ENCODE data around the gene NELL1. TPM values are rescaled to one million over a fixed set of nuclear protein-coding genes. Genes with fewer than 3 reads are reported as not detected.

Gene NELL1
- total RNA-seq, 6 donors from 2014 or later, result 0.26 TPM; not detected in 5

DNA sequence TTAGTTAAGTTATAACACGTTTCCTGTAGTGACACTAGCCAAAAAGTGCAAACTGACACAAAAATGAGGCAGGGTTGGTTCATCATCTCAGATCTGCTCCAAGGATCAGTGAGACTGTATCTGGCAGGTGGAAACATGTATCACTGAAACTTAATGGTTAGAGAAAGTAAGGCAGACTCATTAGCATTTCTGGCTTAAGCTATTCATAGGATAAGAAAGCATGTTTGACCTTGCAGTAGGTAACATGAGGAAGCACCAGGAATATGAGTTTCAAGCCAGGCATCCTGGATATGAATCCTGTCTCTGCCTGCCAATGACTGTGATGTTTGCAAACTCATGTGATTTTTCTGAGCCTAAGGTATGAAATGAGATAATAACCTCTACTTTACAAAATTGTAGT is 732.1 kb downstream of the NELL1 start:
- no peaks in the 10 kb centered on the region for H3K4me1 ChIP-seq
- H3K9me3 ChIP-seq, result no peaks in the 10 kb centered on the region
- 59 to 60% methylated on average over 1 of the region's 1 CpG for WGBS, 2 donors
- no peak for ATAC-seq (ENCODE audit: low FRiP score in 2 of 2)
- no peaks in the 10 kb centered on the region for H3K36me3 ChIP-seq
- H3K27ac ChIP-seq, result no peak overlapping the region
- no peak overlapping the region for H3K4me3 ChIP-seq
- TF ChIP-seq EP300 (IDR thresholded peaks at IDR 0.05) (no peak), POLR2AphosphoS5 (IDR thresholded peaks at IDR 0.05) (no peak)
- no peaks in the 10 kb centered on the region for H3K27me3 ChIP-seq
- DNase-seq, result no peak

- Histone ChIP-seq H3K9me3 (no peaks in the 10 kb centered on the region), H3K27ac (no peak overlapping the region), H3K4me3 (no peak overlapping the region), H3K4me1 (no peaks in the 10 kb centered on the region), H3K36me3 (no peaks in the 10 kb centered on the region), H3K27me3 (no peaks in the 10 kb centered on the region)
- no peak for DNase-seq
- WGBS, 2 donors, result 78 to 89% methylated on average over 1 of the region's 1 CpG
- no peak for TF ChIP-seq POLR2A (IDR thresholded peaks at IDR 0.05)
- TF ChIP-seq, protein P1, sequence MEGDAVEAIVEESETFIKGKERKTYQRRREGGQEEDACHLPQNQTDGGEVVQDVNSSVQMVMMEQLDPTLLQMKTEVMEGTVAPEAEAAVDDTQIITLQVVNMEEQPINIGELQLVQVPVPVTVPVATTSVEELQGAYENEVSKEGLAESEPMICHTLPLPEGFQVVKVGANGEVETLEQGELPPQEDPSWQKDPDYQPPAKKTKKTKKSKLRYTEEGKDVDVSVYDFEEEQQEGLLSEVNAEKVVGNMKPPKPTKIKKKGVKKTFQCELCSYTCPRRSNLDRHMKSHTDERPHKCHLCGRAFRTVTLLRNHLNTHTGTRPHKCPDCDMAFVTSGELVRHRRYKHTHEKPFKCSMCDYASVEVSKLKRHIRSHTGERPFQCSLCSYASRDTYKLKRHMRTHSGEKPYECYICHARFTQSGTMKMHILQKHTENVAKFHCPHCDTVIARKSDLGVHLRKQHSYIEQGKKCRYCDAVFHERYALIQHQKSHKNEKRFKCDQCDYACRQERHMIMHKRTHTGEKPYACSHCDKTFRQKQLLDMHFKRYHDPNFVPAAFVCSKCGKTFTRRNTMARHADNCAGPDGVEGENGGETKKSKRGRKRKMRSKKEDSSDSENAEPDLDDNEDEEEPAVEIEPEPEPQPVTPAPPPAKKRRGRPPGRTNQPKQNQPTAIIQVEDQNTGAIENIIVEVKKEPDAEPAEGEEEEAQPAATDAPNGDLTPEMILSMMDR (IDR thresholded peaks at IDR 0.05), result no peak
- TF ChIP-seq EP300 (IDR thresholded peaks at IDR 0.05), result no peak
- TF ChIP-seq POLR2AphosphoS5 (IDR thresholded peaks at IDR 0.05), result no peak
- ATAC-seq (ENCODE audit: low FRiP score in 2 of 2), result no peak
These were observed 732.9 kb downstream of the NELL1 start for GRCh38 chr11:21402274-21402673.

GRCh38 chr11:21403069-21403468 is 733.7 kb downstream of the NELL1 start:
- TF ChIP-seq, protein P1 (IDR thresholded peaks at IDR 0.05), result no peak
- no peak for TF ChIP-seq POLR2AphosphoS5 (IDR thresholded peaks at IDR 0.05)
- no peak for TF ChIP-seq POLR2A (IDR thresholded peaks at IDR 0.05)
- no peak for TF ChIP-seq EP300 (IDR thresholded peaks at IDR 0.05)
- H3K27ac ChIP-seq, result no peak overlapping the region
- DNase-seq (no peak), ATAC-seq (ENCODE audit: low FRiP score in 2 of 2) (no peak)
- no peaks in the 10 kb centered on the region for H3K4me1 ChIP-seq
- H3K9me3 ChIP-seq, result no peaks in the 10 kb centered on the region
- no peaks in the 10 kb centered on the region for H3K36me3 ChIP-seq
- no peaks in the 10 kb centered on the region for H3K27me3 ChIP-seq
- H3K4me3 ChIP-seq, result no peak overlapping the region

GRCh38 chr11:21405422-21405821 is 736.0 kb downstream of the NELL1 start:
- Histone ChIP-seq H3K4me3 (no peak overlapping the region), H3K27ac (no peak overlapping the region), H3K4me1 (no peaks in the 10 kb centered on the region), H3K36me3 (no peaks in the 10 kb centered on the region), H3K27me3 (no peaks in the 10 kb centered on the region), H3K9me3 (no peaks in the 10 kb centered on the region)
- DNase-seq, result no peak
- WGBS, 2 donors, result 58 to 65% methylated on average over 1 of the region's 1 CpG
- TF ChIP-seq POLR2AphosphoS5 (IDR thresholded peaks at IDR 0.05), result no peak
- TF ChIP-seq, protein P1 (IDR thresholded peaks at IDR 0.05), result no peak
- TF ChIP-seq EP300 (IDR thresholded peaks at IDR 0.05), result no peak
- no peak for TF ChIP-seq POLR2A (IDR thresholded peaks at IDR 0.05)
- no peak for ATAC-seq (ENCODE audit: low FRiP score in 2 of 2)

DNA sequence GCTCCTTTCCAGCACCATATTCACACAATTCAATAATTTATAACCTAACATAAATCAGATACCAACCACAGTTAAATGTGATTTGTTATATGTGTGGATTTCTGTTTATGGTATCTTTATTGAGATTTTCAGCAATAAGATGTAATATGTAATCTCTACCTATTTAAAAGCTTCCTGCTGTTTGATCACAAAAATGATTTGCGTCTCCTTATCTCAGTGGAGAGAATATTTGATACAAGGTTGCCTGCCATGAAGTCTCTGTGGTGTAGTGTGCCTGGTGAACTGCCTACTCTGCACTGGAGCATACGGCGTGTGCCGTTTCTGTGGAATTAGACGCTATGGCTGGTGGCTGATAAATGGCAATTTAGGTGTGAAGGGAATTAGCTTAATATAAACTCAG is 741.1 kb downstream of the NELL1 start:
- 90 to 93% methylated on average over 5 of the region's 5 CpGs for WGBS, 2 donors
- H3K4me1 ChIP-seq, result no peaks in the 10 kb centered on the region
- H3K9me3 ChIP-seq, result no peaks in the 10 kb centered on the region
- TF ChIP-seq POLR2A (IDR thresholded peaks at IDR 0.05), result no peak
- no peak for TF ChIP-seq POLR2AphosphoS5 (IDR thresholded peaks at IDR 0.05)
- TF ChIP-seq, protein P1 (IDR thresholded peaks at IDR 0.05), result no peak
- no peak for TF ChIP-seq EP300 (IDR thresholded peaks at IDR 0.05)
- DNase-seq, result no peak
- H3K36me3 ChIP-seq, result no peaks in the 10 kb centered on the region
- no peak overlapping the region for H3K27ac ChIP-seq
- H3K4me3 ChIP-seq, result no peak overlapping the region
- no peaks in the 10 kb centered on the region for H3K27me3 ChIP-seq
- no peak for ATAC-seq (ENCODE audit: low FRiP score in 2 of 2)

Data from upper lobe of left lung (tissue), 6 donors.